Thymus (tissue), 11 donors: ENCODE measurements around the gene TMEM52B. TPM values are rescaled to one million over a fixed set of nuclear protein-coding genes. Genes with fewer than 3 reads are reported as not detected.

Source experiments
- DNase-seq, 9 donors: peaks; one replicate each; pipeline ENCODE4 v3.0.0-alpha.2; 2013; ENCODE audit warnings: low spot score in 9 of 9, low read depth in 6 of 9, missing footprints in 1 of 9
- H3K27ac ChIP-seq, 2 donors: one replicate each; pipeline ENCODE4 v1.5.1; 2013; ENCODE audit warnings: control low read depth in 1 of 2, low read depth in 1 of 2, low read length in 1 of 2, mild to moderate bottlenecking in 1 of 2, moderate library complexity in 1 of 2
- H3K27me3 ChIP-seq, 2 donors: one replicate each; pipeline ENCODE4 v1.5.1; 2013; ENCODE audit warnings: low read length in 1 of 2; ENCODE audit not compliant: control insufficient read depth in 2 of 2, insufficient read depth in 1 of 2
- H3K36me3 ChIP-seq, 2 donors: one replicate each; pipeline ENCODE4 v1.5.1; 2013; ENCODE audit warnings: low read length in 1 of 2, mild to moderate bottlenecking in 1 of 2, moderate library complexity in 1 of 2; ENCODE audit not compliant: control insufficient read depth in 2 of 2, insufficient read depth in 2 of 2
- H3K4me1 ChIP-seq, 2 donors: one replicate each; pipeline ENCODE4 v1.5.1; 2013; ENCODE audit warnings: low read length in 2 of 2; ENCODE audit not compliant: control insufficient read depth in 2 of 2, insufficient read depth in 2 of 2
- H3K4me3 ChIP-seq, 2 donors: one replicate each; pipeline ENCODE4 v1.5.1; 2013; ENCODE audit warnings: low read length in 2 of 2, control low read depth in 1 of 2, mild to moderate bottlenecking in 1 of 2
- H3K9me3 ChIP-seq, 2 donors: one replicate each; pipeline ENCODE4 v1.5.1; 2013; ENCODE audit warnings: low read length in 1 of 2, mild to moderate bottlenecking in 1 of 2; ENCODE audit not compliant: control insufficient read depth in 2 of 2, insufficient read depth in 1 of 2
- WGBS: extraction: QIAGEN DNeasy Blood & Tissue Kit; methylation state at CpG from one replicate; pipeline ENCODE4 v1.1.7; 2013; 5-methylcytosine and 5-hydroxymethylcytosine counted together
- polyA plus RNA-seq: library from polyadenylated mRNA; stranded (reverse); fragments of 200-250 nt; gene quantifications from one replicate; pipeline ENCODE4 v1.2.3, GENCODE V29; 2013
- total RNA-seq: library from RNA; stranded (reverse); fragments of 120-200 nt; gene quantifications from one replicate; pipeline ENCODE4 v1.2.4, GENCODE V29; 2013
- donor health status: healthy.

The TMEM52B gene
- total and polyA plus RNA-seq, 2 donors: 0.14 TPM

DNA sequence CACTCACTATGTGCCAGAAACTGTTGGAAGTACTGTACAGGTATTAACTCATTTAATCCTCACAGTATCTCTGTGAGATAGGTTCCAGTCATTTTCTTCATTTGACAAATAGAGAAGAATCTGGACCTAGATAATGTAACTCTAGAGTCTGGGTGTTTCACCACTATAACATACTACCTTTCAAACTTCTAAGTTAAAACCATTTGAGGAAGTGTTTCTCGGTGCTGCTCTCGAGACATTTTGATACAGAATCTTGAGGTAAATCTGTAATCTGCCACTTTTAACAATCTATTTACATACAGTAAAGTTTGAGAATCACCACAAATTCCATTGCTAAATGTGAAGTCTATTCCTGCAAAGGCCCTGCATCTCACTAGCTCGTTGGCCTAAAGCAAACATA lies 15.7 kb upstream of the TMEM52B start:
- DNase-seq: no peak
- H3K36me3 ChIP-seq: no peaks in the 10 kb centered on the region
- no peaks in the 10 kb centered on the region for H3K9me3 ChIP-seq
- H3K4me1 ChIP-seq: no peaks in the 10 kb centered on the region
- no peaks in the 10 kb centered on the region for H3K27me3 ChIP-seq
- no peak overlapping the region for H3K4me3 ChIP-seq
- 79% methylated on average over 3 of the region's 3 CpGs for WGBS
- H3K27ac ChIP-seq: no peak overlapping the region

DNA sequence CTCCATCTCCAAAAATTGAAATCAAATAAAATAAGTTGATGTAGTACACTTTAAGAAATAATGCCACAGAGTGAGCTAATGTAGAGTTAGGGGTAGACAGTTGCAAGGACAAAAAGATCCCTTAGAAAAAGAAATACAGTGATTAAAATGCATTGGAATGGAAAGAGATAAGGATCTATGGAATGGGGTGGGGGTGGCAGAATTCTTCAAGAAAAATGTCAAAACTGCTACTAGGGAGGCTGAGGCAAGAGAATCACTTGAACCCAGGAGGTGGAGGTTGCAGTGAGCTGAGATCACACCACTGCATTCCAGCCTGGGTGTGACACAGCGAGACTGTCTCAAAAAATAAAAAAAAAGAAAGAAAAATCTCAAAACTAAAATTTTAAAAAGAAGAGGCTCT lies 13.4 kb upstream of the TMEM52B start:
- 100% methylated on average over 1 of the region's 1 CpG for WGBS
- no peaks in the 10 kb centered on the region for H3K9me3 ChIP-seq

GRCh38 chr12:10167599-10167998 lies 11.2 kb upstream of the TMEM52B start:
- Histone ChIP-seq H3K36me3 (no peaks in the 10 kb centered on the region), H3K4me1 (no peaks in the 10 kb centered on the region), H3K4me3 (no peak overlapping the region), H3K9me3 (no peaks in the 10 kb centered on the region), H3K27me3 (no peaks in the 10 kb centered on the region), H3K27ac (no peak overlapping the region)
- no peak for DNase-seq
- 79% methylated on average over 5 of the region's 5 CpGs for WGBS

More for the DNA sequence above, 13.4 kb upstream of the TMEM52B start:
- H3K36me3 ChIP-seq: no peaks in the 10 kb centered on the region
- no peak overlapping the region for H3K27ac ChIP-seq
- no peak overlapping the region for H3K4me3 ChIP-seq
- DNase-seq: no peak
- no peaks in the 10 kb centered on the region for H3K4me1 ChIP-seq
- H3K27me3 ChIP-seq: no peaks in the 10 kb centered on the region

GRCh38 chr12:10169104-10169503 lies 9.7 kb upstream of the TMEM52B start:
- Histone ChIP-seq H3K27ac (no peak overlapping the region), H3K36me3 (no peaks in the 10 kb centered on the region), H3K4me3 (no peak overlapping the region), H3K9me3 (no peaks in the 10 kb centered on the region), H3K27me3 (no peaks in the 10 kb centered on the region), H3K4me1 (no peaks in the 10 kb centered on the region)
- DNase-seq: no peak
- WGBS: 97% methylated on average over 3 of the region's 3 CpGs

DNA sequence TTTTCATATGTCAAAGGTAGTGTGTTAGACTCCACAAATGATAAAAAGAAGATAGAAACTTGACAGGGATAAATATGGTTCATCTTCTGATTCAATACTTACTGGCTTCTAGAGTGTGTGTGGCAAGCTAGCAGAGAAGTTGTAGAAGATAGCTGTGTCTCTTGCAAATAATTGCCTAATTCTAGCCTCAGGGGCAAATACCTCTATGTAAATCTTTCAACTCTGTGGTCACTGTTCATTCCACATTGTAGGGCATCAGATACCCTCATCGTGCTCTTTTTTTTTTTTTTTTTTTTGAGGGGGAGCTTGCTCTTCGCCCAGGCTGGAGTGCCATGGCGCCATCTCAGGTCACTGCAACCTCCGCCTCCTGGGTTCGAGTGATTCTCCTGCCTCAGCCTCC lies 8.6 kb upstream of the TMEM52B start:
- Histone ChIP-seq H3K27me3 (no peaks in the 10 kb centered on the region), H3K4me3 (no peak overlapping the region), H3K9me3 (no peaks in the 10 kb centered on the region), H3K4me1 (no peaks in the 10 kb centered on the region), H3K36me3 (no peaks in the 10 kb centered on the region), H3K27ac (no peak overlapping the region)
- no peak for DNase-seq
- WGBS: 94% methylated on average over 5 of the region's 5 CpGs

DNA sequence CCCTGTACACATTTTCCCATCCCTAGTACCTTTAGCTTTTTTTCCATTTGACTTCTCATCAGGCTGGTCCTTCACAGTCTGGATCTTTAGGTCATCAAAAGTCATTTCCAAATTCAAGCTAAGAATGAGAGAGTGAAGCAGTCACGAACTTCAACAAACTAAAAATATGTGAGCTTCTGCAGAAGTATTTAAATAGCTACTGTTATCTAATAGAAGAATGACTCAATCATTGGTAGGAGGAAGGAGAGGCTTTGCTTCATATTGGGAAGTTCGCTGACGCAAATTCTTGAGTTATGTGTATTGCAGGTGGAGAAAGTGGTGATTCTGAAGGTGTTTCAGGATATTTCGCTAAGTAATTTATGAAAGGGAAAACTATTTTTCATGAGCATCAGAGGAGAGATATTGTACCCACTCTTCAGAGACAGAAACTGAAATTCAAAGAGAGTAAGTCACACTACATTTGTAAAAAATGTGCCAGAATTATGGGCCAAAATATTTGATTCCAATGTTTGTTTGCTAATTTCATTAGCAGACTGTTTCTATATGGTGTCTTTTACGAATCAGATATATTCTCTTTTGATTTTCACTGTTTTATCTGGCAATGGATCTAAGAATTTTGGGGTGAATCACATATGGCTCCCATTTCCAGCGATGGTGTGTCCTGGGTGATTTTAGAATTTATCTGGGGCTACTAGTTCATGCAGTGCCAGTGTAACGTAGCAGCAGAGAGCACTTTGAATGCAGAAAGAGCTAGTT lies 6.7 kb upstream of the TMEM52B start, which contains the start of gene OLR1:
OLR1 (minus strand) TSS at position 160 of the 756 bp plus-strand sequence; CDS start at position 105, 55 bp downstream.
- whole genome bisulfite sequencing: 88% methylated on average over 7 of the region's 7 CpGs

DNA sequence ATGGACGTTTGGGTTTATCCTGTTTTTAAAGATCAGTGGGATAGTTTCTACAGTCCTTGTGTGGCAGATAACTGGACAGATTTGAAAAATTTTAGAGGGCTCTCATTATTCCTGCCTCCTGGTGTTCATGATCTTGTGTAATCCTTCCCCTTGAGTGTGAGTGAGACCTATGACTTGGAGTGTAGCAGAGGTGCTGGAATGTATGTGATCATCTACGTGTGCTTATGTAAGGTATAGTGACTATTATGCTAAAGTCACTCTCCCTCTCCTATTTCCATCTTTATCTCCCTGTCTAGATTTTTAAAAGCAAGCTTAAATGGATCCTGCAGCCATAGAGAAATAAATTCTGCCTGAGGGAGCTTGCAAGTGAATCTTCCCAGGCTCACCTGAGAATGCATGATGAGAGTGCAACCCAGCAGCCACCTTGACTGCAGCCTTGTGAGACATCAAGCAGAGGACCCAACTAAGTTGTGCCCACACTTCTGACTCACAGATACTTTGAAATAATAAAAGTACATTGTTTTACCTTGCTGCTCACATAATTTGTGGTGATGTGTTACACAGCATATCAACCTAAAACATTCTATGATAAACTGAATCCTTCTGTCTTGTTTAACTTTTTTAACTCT lies 3.7 kb upstream of the TMEM52B start:
- H3K27ac ChIP-seq: no peak overlapping the region
- DNase-seq: no peak
- WGBS: 96% methylated on average over 2 of the region's 2 CpGs

More for the DNA sequence above, 6.7 kb upstream of the TMEM52B start, which contains the start of gene OLR1:
- Histone ChIP-seq H3K27ac (no peak within 1 kb of the TSS), H3K27me3 (no peaks in the 10 kb centered on the region), H3K9me3 (no peaks in the 10 kb centered on the region), H3K36me3 (no peaks in the 10 kb centered on the region), H3K4me1 (no peaks in the 10 kb centered on the region), H3K4me3 (no peak within 1 kb of the TSS)
- no peak for DNase-seq

GRCh38 chr12:10175846-10176636 lies 2.8 kb upstream of the TMEM52B start:
- no peaks in the 10 kb centered on the region for H3K9me3 ChIP-seq
- H3K4me3 ChIP-seq: no peak overlapping the region
- WGBS: 92% methylated on average over 5 of the region's 5 CpGs
- DNase-seq: no peak
- no peak overlapping the region for H3K27ac ChIP-seq
- H3K27me3 ChIP-seq: no peaks in the 10 kb centered on the region
- no peaks in the 10 kb centered on the region for H3K36me3 ChIP-seq
- no peaks in the 10 kb centered on the region for H3K4me1 ChIP-seq

More for the DNA sequence above, 3.7 kb upstream of the TMEM52B start:
- Histone ChIP-seq H3K36me3 (no peaks in the 10 kb centered on the region), H3K9me3 (no peaks in the 10 kb centered on the region), H3K4me3 (no peak overlapping the region), H3K27me3 (no peaks in the 10 kb centered on the region), H3K4me1 (no peaks in the 10 kb centered on the region)

DNA sequence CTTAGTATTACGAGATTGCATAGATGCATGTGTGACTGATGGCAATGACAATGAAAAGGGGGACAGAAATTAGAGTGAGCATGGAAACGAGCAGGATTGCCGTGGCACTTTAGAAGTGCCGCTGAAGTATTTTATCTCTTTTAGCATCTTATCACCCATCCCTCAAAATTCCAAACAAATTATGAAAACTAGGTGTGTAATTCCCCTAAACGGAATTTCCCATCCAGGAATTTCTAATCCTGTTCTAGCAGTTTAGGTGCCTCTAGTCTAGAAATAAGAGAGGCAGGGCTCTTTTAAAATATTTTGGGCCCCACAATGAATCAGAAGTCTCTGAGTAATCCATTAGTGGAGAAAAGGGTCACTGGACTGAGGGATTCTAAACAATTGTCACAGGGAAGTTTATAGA lies 947 bp downstream of the TMEM52B start:
- Histone ChIP-seq H3K9me3 (no peaks in the 10 kb centered on the region), H3K27me3 (no peaks in the 10 kb centered on the region), H3K4me1 (no peaks in the 10 kb centered on the region), H3K36me3 (no peaks in the 10 kb centered on the region), H3K27ac (no peak overlapping the region), H3K4me3 (no peak overlapping the region)
- 97% methylated on average over 5 of the region's 5 CpGs for WGBS
- no peak for DNase-seq
